Activated CD8-positive, alpha-beta T cell treated with anti-CD3 and anti-CD28 coated beads, Interleukin-2, amount 10 ng/mL, durations not matched to agents 7 days and 5 days (primary cell): ENCODE results near the gene GADD45A. TPM values are rescaled to one million over a fixed set of nuclear protein-coding genes. Genes with fewer than 3 reads are reported as not detected.

Experiments
- ATAC-seq: fragments of 150-1000 bp; cut with Tn5 transposase; one replicate; pipeline ENCODE4 v1.10.0; 2021; ENCODE audit warnings: moderate library complexity
- CTCF ChIA-PET: fragments of 350-600 bp; sonication (Branson Sonifier 250); formaldehyde crosslinking; loops from one replicate; lab custom pipeline; 2021; ENCODE audit warnings: antibody characterized with exemption; lab: Charles Lee
- POLR2A ChIA-PET: fragments of 350-600 bp; sonication (Branson Sonifier 250); formaldehyde crosslinking; loops from one replicate; lab custom pipeline; 2021; ENCODE audit warnings: antibody characterized with exemption; lab: Charles Lee
- DNase-seq: peaks from one replicate; pipeline ENCODE4 v3.0.0-alpha.2; 2020
- H3K27ac Mint-ChIP-seq: one replicate; pipeline ENCODE4 v1.8.0; 2021; ENCODE audit warnings: mild to moderate bottlenecking, mixed read lengths
- H3K27me3 Mint-ChIP-seq: one replicate; pipeline ENCODE4 v1.8.0; 2021; ENCODE audit warnings: low read depth, mixed read lengths
- H3K36me3 Mint-ChIP-seq: one replicate; pipeline ENCODE4 v1.8.0; 2021; ENCODE audit warnings: low read depth, mixed read lengths
- H3K4me1 Mint-ChIP-seq: one replicate; pipeline ENCODE4 v1.8.0; 2021; ENCODE audit warnings: low read depth, mixed read lengths
- H3K4me3 Mint-ChIP-seq: one replicate; pipeline ENCODE4 v1.8.0; 2021; ENCODE audit warnings: mild to moderate bottlenecking, mixed read lengths
- H3K9me3 Mint-ChIP-seq: one replicate; pipeline ENCODE4 v1.8.0; 2022; ENCODE audit warnings: mixed read lengths; ENCODE audit not compliant: insufficient read depth
- total RNA-seq, 2 experiments: library from RNA; stranded (reverse); gene quantifications; one replicate each; pipeline ENCODE4 v1.2.3, GENCODE V29; 2021

GADD45A gene
- total RNA-seq = 10 to 100 TPM; 17.9 to 21.7 TPM

- peaks cover 4% of the 10 kb centered on the region for H3K27me3 Mint-ChIP-seq
- DNase-seq (peak; percentile 98), ATAC-seq (peak; percentile 95)
- H3K4me3 Mint-ChIP-seq = peak within 1 kb of the TSS; percentile 95
- H3K27ac Mint-ChIP-seq = peak within 1 kb of the TSS; percentile 90
- H3K9me3 Mint-ChIP-seq = no peaks in the 10 kb centered on the region
- ChIA-PET CTCF (interaction anchor here (0.9 to 7.1 kb wide), 8 partner anchors 11 to 472 kb away, joined by 3 to 47 read pairs (median 6); no protein-coding TSS in a partner anchor), POLR2A (interaction anchor here (0.7 to 4.0 kb wide), 15 partner anchors 10 to 761 kb away, joined by 3 to 54 read pairs (median 5); partner anchors contain the start of genes DNAI4, MIER1 and SERBP1)
- peaks cover 32% of the 10 kb centered on the region for H3K36me3 Mint-ChIP-seq
- peaks cover 38% of the 10 kb centered on the region for H3K4me1 Mint-ChIP-seq
Measured at GRCh38 chr1:67685067-67685557, at the start of gene GADD45A. GADD45A (plus strand) TSS chr1:67685201; CDS start chr1:67685495, 294 bp downstream.

- H3K9me3 Mint-ChIP-seq = no peaks in the 10 kb centered on the region
- H3K36me3 Mint-ChIP-seq = no peaks in the 10 kb centered on the region
- no peak for ATAC-seq
- no peak overlapping the region for H3K27ac Mint-ChIP-seq
- no peak overlapping the region for H3K4me3 Mint-ChIP-seq
- peaks cover under 1% of the 10 kb centered on the region for H3K27me3 Mint-ChIP-seq
- ChIA-PET POLR2A (no interaction called here), CTCF (no interaction called here)
- no peak for DNase-seq
- peaks cover 22% of the 10 kb centered on the region for H3K4me1 Mint-ChIP-seq
Measured at GRCh38 chr1:67636146-67636545, 48.9 kb upstream of the GADD45A start.

GRCh38 chr1:67639361-67639760, 45.6 kb upstream of the GADD45A start:
- ChIA-PET CTCF (interaction anchor here (1.2 kb wide), 1 partner anchor 104 kb away, joined by 4 read pairs; no protein-coding TSS in a partner anchor), POLR2A (interaction anchor here (1.2 kb wide), 1 partner anchor 10 kb away, joined by 3 read pairs; no protein-coding TSS in a partner anchor)
- no peaks in the 10 kb centered on the region for H3K36me3 Mint-ChIP-seq
- no peaks in the 10 kb centered on the region for H3K9me3 Mint-ChIP-seq
- no peak overlapping the region for H3K27ac Mint-ChIP-seq
- H3K4me1 Mint-ChIP-seq = peaks cover 12% of the 10 kb centered on the region
- ATAC-seq (no peak), DNase-seq (no peak)
- no peak overlapping the region for H3K4me3 Mint-ChIP-seq
- no peaks in the 10 kb centered on the region for H3K27me3 Mint-ChIP-seq

GRCh38 chr1:67642629-67643028, 42.4 kb upstream of the GADD45A start:
- Mint-ChIP-seq H3K4me3 (no peak overlapping the region), H3K27me3 (no peaks in the 10 kb centered on the region), H3K4me1 (no peaks in the 10 kb centered on the region), H3K9me3 (no peaks in the 10 kb centered on the region), H3K36me3 (no peaks in the 10 kb centered on the region), H3K27ac (no peak overlapping the region)
- DNase-seq (no peak), ATAC-seq (no peak)
- ChIA-PET CTCF (interaction anchor here (1.9 kb wide), 1 partner anchor 118 kb away, joined by 4 read pairs; no protein-coding TSS in a partner anchor), POLR2A (no interaction called here)

GRCh38 chr1:67644566-67644965, 40.4 kb upstream of the GADD45A start:
- H3K4me3 Mint-ChIP-seq = no peak overlapping the region
- DNase-seq (no peak), ATAC-seq (no peak)
- no peaks in the 10 kb centered on the region for H3K4me1 Mint-ChIP-seq
- POLR2A ChIA-PET = no interaction called here
- CTCF ChIA-PET = no interaction called here
- H3K27ac Mint-ChIP-seq = no peak overlapping the region
- H3K36me3 Mint-ChIP-seq = no peaks in the 10 kb centered on the region
- no peaks in the 10 kb centered on the region for H3K27me3 Mint-ChIP-seq
- no peaks in the 10 kb centered on the region for H3K9me3 Mint-ChIP-seq

GRCh38 chr1:67645495-67646144, 39.4 kb upstream of the GADD45A start:
- ChIA-PET CTCF (no interaction called here), POLR2A (interaction anchor here (1.0 kb wide), 1 partner anchor 85 kb away, joined by 3 read pairs; no protein-coding TSS in a partner anchor)
- Mint-ChIP-seq H3K4me1 (no peaks in the 10 kb centered on the region), H3K27ac (no peak overlapping the region), H3K9me3 (no peaks in the 10 kb centered on the region), H3K36me3 (no peaks in the 10 kb centered on the region), H3K27me3 (no peaks in the 10 kb centered on the region), H3K4me3 (no peak overlapping the region)
- ATAC-seq (no peak), DNase-seq (no peak)

GRCh38 chr1:67646145-67647035, 38.6 kb upstream of the GADD45A start:
- ATAC-seq = no peak
- Mint-ChIP-seq H3K9me3 (no peaks in the 10 kb centered on the region), H3K4me3 (no peak overlapping the region), H3K4me1 (no peaks in the 10 kb centered on the region), H3K27me3 (no peaks in the 10 kb centered on the region), H3K27ac (no peak overlapping the region), H3K36me3 (no peaks in the 10 kb centered on the region)
- POLR2A ChIA-PET = interaction anchor here (1.0 kb wide), 1 partner anchor 84 kb away, joined by 3 read pairs; no protein-coding TSS in a partner anchor
- CTCF ChIA-PET = no interaction called here
- no peak for DNase-seq

GRCh38 chr1:67647036-67647798, 37.8 kb upstream of the GADD45A start:
- Mint-ChIP-seq H3K27ac (no peak overlapping the region), H3K4me1 (no peaks in the 10 kb centered on the region), H3K4me3 (no peak overlapping the region), H3K27me3 (no peaks in the 10 kb centered on the region), H3K9me3 (no peaks in the 10 kb centered on the region), H3K36me3 (no peaks in the 10 kb centered on the region)
- DNase-seq = no peak
- ATAC-seq = no peak
- ChIA-PET CTCF (interaction anchor here (1.2 kb wide), 1 partner anchor 86 kb away, joined by 4 read pairs; no protein-coding TSS in a partner anchor), POLR2A (no interaction called here)

GRCh38 chr1:67647814-67648358, 37.1 kb upstream of the GADD45A start:
- CTCF ChIA-PET = interaction anchor here (1.2 kb wide), 1 partner anchor 86 kb away, joined by 4 read pairs; no protein-coding TSS in a partner anchor
- Mint-ChIP-seq H3K4me3 (no peak overlapping the region), H3K36me3 (no peaks in the 10 kb centered on the region), H3K4me1 (no peaks in the 10 kb centered on the region), H3K27ac (no peak overlapping the region), H3K27me3 (peaks cover 1% of the 10 kb centered on the region), H3K9me3 (no peaks in the 10 kb centered on the region)
- POLR2A ChIA-PET = no interaction called here
- DNase-seq (no peak), ATAC-seq (no peak)

- CTCF ChIA-PET = interaction anchor here (0.7 kb wide), 1 partner anchor 111 kb away, joined by 3 read pairs; no protein-coding TSS in a partner anchor
- H3K27me3 Mint-ChIP-seq = peaks cover 9% of the 10 kb centered on the region
- no peaks in the 10 kb centered on the region for H3K36me3 Mint-ChIP-seq
- no peaks in the 10 kb centered on the region for H3K4me1 Mint-ChIP-seq
- H3K27ac Mint-ChIP-seq = no peak overlapping the region
- no peak overlapping the region for H3K4me3 Mint-ChIP-seq
- POLR2A ChIA-PET = no interaction called here
- DNase-seq = no peak
- no peaks in the 10 kb centered on the region for H3K9me3 Mint-ChIP-seq
- ATAC-seq = no peak
Measured at GRCh38 chr1:67648582-67649326, 36.2 kb upstream of the GADD45A start.
